SHP77 treated with DMSO at 0.1 percent for 48 hours (cell line): ENCODE data around the gene FOLR2.
"Not testable (repeated sequence)": the region's sequence is repeated elsewhere in the genome, so short reads cannot be mapped to it uniquely, and the experiment has no call there.

Experiments used
- DNase-seq: peaks from one replicate; lab custom pipeline; 2025; lab: John Stamatoyannopoulos, UW

The FOLR2 gene

GRCh38 chr11:72216638-72217037, at the start of gene FOLR2:
Gene FOLR2 (plus strand): TSS chr11:72216794. CDS start chr11:72218585, 1,791 bp downstream.
- DNase-seq = no peak

GRCh38 chr11:72169046-72169555, 47.5 kb upstream of the FOLR2 start:
- not testable (repeated sequence) for DNase-seq

DNA sequence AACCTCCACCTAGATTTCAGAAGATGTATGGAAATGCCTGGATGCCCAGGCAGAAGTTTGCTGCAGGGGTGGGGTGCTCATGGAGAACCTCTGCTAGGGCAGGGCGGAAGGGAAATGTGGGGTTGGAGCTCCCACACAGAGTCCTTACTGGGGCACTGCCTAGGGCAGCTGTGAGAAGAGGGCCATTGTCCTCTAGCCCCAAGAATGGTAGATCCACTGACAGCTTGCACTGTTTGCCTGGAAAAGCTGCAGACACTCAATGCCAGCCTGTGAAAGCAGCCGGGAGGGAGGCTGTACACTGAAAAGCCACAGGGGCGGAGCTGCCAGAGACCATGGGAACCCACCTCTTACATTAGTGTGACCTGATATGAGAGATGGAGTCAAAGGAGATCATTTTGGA, 46.8 kb upstream of the FOLR2 start:
- not testable (repeated sequence) for DNase-seq

DNA sequence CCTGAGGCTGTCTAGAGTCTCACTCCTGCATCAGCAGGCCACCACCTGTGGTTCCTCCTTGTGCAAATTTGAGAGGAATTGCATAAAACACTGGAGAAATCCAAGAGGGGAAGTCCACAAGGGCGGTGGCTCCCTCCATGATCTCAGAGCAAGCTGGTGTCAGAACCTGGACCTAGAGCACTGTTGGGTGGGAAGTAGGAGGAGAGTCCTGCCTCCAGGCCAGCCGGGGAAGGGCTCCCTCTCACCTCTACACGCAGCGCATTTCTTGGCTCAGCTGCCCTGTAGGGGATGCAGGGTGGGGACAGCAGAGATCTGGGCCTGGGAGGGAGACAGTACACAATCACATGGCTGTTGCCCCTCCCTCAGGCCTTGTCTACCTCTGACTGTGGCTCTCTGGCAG, 44.6 kb upstream of the FOLR2 start:
- DNase-seq = not testable (repeated sequence)

DNA sequence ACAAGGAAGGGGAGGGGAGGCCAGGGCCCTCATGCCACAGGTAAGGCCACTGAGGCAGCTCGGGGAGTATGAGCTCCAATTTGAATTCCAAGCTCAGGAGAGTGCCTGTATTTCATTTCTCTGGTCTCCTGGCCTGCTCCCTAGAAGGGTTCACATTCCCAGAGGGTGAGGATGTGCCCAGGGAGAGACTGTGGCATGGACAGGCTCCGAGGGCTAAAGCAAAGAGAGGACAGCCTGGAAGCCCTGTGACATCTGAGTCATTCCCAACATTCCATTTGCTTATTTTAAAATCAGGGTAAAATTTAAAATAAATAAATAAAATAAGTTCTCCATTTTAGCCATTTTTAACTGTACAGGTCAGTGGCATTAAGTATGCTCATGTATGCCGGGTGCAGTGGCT, 43.3 kb upstream of the FOLR2 start:
- DNase-seq = no peak

DNA sequence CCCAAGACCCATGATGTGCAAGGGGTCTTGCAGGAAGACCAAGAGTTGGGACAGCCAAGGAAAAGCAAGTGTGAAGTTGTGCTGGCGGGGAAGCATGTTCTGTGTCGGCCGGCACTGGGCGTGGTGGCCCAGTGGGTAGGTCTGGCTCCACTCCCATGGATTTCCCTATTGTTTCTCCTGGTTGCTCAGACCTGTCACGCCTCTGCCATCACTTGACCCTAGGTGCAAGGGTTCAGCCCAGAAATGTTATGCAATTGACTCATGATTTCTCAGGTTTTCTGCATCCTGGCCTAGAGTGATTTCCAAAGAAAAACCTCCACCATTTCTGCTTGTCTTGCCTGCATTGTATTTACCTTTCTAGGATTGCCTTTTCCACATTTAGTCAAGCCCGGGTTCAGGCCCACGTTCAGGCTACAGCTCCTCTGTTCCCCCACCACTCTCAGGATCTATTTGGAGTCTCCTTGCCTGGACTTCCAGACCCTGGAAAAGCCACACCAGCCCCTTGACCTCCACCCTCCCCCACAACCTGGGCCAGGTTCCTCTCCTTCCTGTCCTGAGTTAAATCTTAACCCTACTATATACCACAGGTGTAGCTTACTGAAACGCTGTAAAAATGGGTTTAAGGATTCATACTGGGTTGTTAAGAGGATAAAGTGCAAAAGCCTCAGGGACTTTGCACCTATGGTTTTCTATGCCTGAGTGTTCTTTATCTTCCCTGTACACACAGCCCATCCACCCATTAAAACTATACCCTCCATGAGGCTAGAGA, 42.1 kb upstream of the FOLR2 start:
- no peak for DNase-seq

DNA sequence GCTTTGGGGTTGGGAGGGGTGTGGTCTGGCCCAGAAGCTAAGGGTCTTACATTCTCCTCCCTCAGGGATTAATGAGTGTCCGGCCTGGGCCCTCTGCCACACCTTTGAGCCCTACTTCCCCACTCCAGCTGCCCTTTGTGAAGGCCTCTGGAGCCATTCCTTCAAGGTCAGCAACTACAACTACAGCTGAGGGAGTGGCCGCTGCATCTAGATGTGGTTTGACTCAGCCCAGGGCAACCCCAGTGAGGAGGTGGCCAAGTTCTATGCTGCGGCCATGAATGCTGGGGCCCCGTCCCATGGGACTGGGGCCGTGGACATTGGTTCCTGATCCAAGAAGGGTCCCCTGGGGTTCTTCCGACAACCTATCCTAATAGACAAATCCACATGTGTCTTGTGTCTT, 38.9 kb upstream of the FOLR2 start:
- no peak for DNase-seq

- DNase-seq = no peak
Measured at GRCh38 chr11:72179049-72179803, 37.4 kb upstream of the FOLR2 start.

DNA sequence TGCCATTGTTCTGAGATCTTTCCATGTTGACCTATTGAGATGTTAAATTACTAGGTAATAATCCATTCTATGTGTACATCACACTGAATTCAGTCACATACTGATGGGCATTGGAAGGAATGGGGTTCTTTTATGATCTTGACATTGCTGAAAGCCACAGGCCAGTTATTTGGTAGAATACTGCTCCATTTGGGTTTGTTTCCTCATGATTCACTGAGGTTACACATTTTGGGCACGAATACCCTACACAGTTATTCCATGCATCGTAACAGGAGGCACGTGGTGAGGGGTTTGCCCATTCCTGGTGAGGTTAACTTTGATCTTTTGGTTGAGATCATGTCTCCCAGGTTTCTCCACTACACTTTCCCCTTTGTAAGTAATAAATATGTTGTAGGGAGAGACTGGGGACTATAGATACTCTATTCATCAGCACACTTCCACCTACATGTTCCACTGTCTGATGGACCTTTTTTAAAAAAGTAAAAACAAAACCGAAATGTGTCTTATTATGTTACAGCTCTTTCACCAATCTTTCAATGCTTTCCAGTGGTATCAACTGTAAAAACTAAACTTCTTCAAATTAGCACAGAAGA, 36.7 kb upstream of the FOLR2 start:
- no peak for DNase-seq

DNA sequence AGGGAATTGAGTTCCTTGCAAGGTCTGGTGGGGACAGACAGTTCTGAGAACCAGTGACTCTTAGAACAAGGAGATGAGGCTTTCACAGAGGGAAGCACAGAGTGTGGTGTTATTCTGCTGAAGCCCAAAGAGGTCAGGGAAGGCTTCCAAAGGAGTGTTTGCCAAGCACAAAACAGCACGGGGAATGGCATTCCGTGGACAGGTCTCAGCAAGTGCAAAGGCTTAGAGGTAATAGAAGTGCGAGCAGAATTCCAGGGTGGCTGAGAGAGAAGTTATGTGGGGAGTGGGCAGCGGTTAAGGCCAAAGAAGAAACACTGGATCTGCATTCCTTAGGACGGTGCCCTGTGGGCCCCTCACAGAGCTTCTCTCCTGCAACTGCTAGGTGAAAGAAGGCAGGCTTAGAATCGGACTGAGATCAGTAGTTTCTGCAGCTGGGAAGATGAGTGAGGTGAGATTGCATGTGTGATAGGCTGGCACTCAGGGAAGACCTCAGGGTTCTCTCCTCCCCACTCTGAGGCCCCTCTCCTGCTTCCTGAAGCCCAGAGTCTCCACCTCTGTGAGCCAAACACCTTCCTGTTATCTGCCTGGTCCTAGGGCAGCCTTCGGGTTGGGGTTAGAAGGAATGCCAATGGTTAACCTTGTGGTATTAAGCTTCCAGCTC, 35.6 kb upstream of the FOLR2 start:
- not testable (repeated sequence) for DNase-seq

DNA sequence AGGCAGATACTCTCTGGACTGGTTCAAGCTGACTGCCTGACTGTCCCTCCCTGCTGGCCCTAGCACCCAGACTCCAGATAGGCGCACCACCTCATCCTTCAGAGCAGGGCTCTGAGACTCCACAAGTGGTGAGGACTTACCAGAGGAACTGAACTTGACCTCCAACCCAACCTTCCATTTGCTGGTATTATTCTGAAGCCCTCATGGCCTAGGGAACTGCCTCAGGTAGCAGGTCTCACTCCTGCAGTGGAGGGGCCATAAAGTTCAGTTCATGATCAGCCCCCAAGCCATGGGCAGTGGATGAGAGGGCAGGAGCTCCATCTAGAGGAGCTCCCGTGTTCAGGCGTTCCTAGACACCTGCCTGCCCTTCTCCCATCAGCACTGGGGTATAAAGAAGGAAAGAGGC, 35.0 kb upstream of the FOLR2 start:
- DNase-seq = not testable (repeated sequence)

DNA sequence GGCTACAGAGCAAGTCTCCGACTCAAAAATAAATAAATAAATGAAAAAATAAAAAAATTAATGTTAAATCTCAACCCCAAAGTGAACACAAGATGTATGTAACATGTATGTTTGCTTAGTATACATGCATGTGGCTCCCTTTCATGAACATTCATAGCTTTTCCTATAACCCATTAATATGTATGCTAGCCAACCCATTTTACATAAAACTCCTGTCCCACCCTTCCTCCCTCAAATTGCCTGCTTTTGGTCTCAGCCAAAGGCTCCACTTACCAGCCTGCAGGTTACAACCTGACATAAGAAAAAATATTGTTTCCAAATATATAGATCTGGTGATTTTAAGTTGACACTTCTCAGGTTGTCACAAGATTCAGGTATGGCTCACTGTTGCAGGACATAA, 28.3 kb upstream of the FOLR2 start:
- DNase-seq = no peak

- no peak for DNase-seq
Measured at GRCh38 chr11:72189455-72190250, 26.9 kb upstream of the FOLR2 start.

GRCh38 chr11:72190631-72191071, 25.9 kb upstream of the FOLR2 start:
- DNase-seq = no peak

GRCh38 chr11:72191961-72192381, 24.6 kb upstream of the FOLR2 start, which contains the start of gene FOLR1:
Gene FOLR1 (plus strand): TSS chr11:72192140. CDS start chr11:72192174, 34 bp downstream.
- DNase-seq = no peak

DNA sequence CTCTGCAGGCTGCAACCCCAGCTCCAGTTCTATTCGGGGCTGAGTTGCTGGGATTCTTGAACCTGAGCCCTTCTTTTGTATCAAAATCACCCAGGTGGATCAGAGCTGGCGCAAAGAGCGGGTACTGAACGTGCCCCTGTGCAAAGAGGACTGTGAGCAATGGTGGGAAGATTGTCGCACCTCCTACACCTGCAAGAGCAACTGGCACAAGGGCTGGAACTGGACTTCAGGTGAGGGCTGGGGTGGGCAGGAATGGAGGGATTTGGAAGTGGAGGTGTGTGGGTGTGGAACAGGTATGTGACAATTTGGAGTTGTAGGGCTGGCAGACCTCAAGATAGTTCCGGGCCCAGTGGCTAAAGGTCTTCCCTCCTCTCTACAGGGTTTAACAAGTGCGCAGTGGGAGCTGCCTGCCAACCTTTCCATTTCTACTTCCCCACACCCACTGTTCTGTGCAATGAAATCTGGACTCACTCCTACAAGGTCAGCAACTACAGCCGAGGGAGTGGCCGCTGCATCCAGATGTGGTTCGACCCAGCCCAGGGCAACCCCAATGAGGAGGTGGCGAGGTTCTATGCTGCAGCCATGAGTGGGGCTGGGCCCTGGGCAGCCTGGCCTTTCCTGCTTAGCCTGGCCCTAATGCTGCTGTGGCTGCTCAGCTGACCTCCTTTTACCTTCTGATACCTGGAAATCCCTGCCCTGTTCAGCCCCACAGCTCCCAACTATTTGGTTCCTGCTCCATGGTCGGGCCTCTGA, 20.9 kb upstream of the FOLR2 start:
- DNase-seq = no peak

DNA sequence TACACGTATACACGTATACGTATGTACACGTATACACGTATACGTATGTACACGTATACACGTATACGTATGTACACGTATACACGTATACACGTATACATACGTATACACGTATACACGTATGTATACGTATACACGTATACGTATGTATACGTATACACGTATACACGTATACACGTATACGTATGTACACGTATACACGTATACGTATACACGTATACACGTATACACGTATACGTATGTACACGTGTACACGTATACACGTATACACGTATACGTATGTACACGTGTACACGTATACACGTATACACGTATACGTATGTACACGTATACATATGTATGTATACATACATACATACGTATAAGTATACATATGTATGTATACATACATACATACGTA, 15.1 kb upstream of the FOLR2 start:
- DNase-seq = not testable (repeated sequence)

GRCh38 chr11:72202571-72202970, 14.0 kb upstream of the FOLR2 start:
- no peak for DNase-seq

- DNase-seq = no peak
Measured at GRCh38 chr11:72203163-72203562, 13.4 kb upstream of the FOLR2 start.

- no peak for DNase-seq
Measured at GRCh38 chr11:72204886-72205285, 11.7 kb upstream of the FOLR2 start.
